A549 (cell line): ENCODE results near the gene IPMK. TPM values are rescaled to one million over a fixed set of nuclear protein-coding genes. Genes with fewer than 3 reads are reported as not detected.

ENCODE experiments used
- ATAC-seq, 2 experiments: fragments of 200-7000 bp in 1 of 2; fragments of >200 bp in 1 of 2; cut with Nextera tagmentation in 1 of 2; cut with Tn5 transposase in 1 of 2; 3 replicates each; pipeline versions ENCODE4 v1.8.0 to v1.9.1; 2018 to 2020; ENCODE audit warnings: mild to moderate bottlenecking in 1 of 2, moderate library complexity in 1 of 2
- CTCF ChIA-PET: fragments of 300-600 bp; sonication (Branson Sonifier 250); formaldehyde crosslinking; extraction: SDS; loops from one replicate; lab custom pipeline; 2021; ENCODE audit warnings: antibody characterized with exemption, inconsistent platforms; lab: Yijun Ruan, JAX
- POLR2A ChIA-PET: fragments of 350-600 bp; formaldehyde crosslinking; extraction: SDS; loops from one replicate; lab custom pipeline; 2021; ENCODE audit warnings: antibody characterized with exemption, inconsistent platforms; lab: Yijun Ruan, JAX
- DNase-seq, 2 experiments: peaks; one replicate each; pipeline versions ENCODE4 v3.0.0 to v3.0.0-alpha.2; 2011 to 2016; ENCODE audit warnings: low read depth in 1 of 2, low spot score in 1 of 2
- FAIRE-seq: peaks from 2 replicates; lab custom pipeline; 2011; peaks lifted over from hg19 to GRCh38; lab: Jason Lieb, UNC
- H3K27ac ChIP-seq, 2 experiments: fragments of >200 bp; sonication (Bioruptor Twin); formaldehyde crosslinking; 3 replicates each; pipeline ENCODE4 v1.5.1; 2016 to 2017
- H3K4me1 ChIP-seq: fragments of >200 bp; sonication (Bioruptor Twin); formaldehyde crosslinking; 3 replicates; pipeline ENCODE4 v1.6.1; 2016
- H3K4me2 ChIP-seq: fragments of >200 bp; sonication (Bioruptor Twin); formaldehyde crosslinking; 3 replicates; pipeline ENCODE4 v1.6.1; 2016
- H3K4me3 ChIP-seq: fragments of >200 bp; sonication (Bioruptor Twin); formaldehyde crosslinking; 3 replicates; pipeline ENCODE4 v1.5.1; 2016
- H3K9me3 ChIP-seq: fragments of >200 bp; sonication (Bioruptor Twin); formaldehyde crosslinking; 3 replicates; pipeline ENCODE4 v1.6.1; 2016
- CBX8 ChIP-seq: fragments of 200-600 bp; sonication (generic); IDR thresholded peaks from 2 replicates; pipeline ENCODE4 v1.6.1; 2016
- CEBPB ChIP-seq, 2 experiments: fragments of >200 bp in 1 of 2; sonication (Bioruptor Twin) in 1 of 2; formaldehyde crosslinking in 1 of 2; IDR thresholded peaks; 2 replicates each; pipeline ENCODE4 v1.6.1; 2012 to 2016
- CHD2 ChIP-seq: fragments of 150-350 bp; IDR thresholded peaks from 2 replicates; pipeline ENCODE4 v1.6.1; 2014; ENCODE audit warnings: low read length; ENCODE audit not compliant: partially characterized antibody
- CHD4 ChIP-seq: fragments of 200-600 bp; sonication (generic); IDR thresholded peaks from 2 replicates; pipeline ENCODE4 v1.6.1; 2016; ENCODE audit warnings: antibody characterized with exemption, mild to moderate bottlenecking, borderline replicate concordance
- EHF ChIP-seq: fragments of 250-450 bp; sonication (Bioruptor Pico); IDR thresholded peaks from 2 replicates; pipeline ENCODE4 v1.5.0; 2020; ENCODE audit warnings: mild to moderate bottlenecking
- ELK1 ChIP-seq: fragments of 150-350 bp; IDR thresholded peaks from 2 replicates; pipeline ENCODE4 v1.6.1; 2014; ENCODE audit warnings: low read depth, mild to moderate bottlenecking, low read length
- EP300 ChIP-seq, 2 experiments: fragments of >200 bp; sonication (Bioruptor Twin); formaldehyde crosslinking; IDR thresholded peaks; 2 replicates in 1 of 2; 3 replicates in 1 of 2; pipeline ENCODE4 v1.6.1; 2016 to 2017
- ESRRA ChIP-seq: fragments of 150-350 bp; IDR thresholded peaks from 2 replicates; pipeline ENCODE4 v1.6.1; 2014; ENCODE audit warnings: mild to moderate bottlenecking, low read length, borderline replicate concordance
- FOSB ChIP-seq: fragments of 250-450 bp; sonication (Bioruptor Pico); IDR thresholded peaks from 2 replicates; pipeline ENCODE4 v1.5.0; 2020; ENCODE audit warnings: mild to moderate bottlenecking, moderate library complexity
- HDAC2 ChIP-seq: fragments of 200-600 bp; sonication (generic); IDR thresholded peaks from 2 replicates; pipeline ENCODE4 v1.6.1; 2016
- HMGXB4 ChIP-seq: fragments of 250-450 bp; sonication (Bioruptor Pico); IDR thresholded peaks from 2 replicates; pipeline ENCODE4 v1.5.0; 2021; ENCODE audit warnings: mild to moderate bottlenecking, moderate library complexity, borderline replicate concordance
- MAFK ChIP-seq: fragments of 450-650 bp; IDR thresholded peaks from 2 replicates; pipeline ENCODE4 v1.6.1; 2014; ENCODE audit not compliant: partially characterized antibody
- MAZ ChIP-seq: fragments of 150-350 bp; IDR thresholded peaks from 2 replicates; pipeline ENCODE4 v1.6.1; 2014; ENCODE audit warnings: antibody characterized with exemption, low read depth, low read length, borderline replicate concordance
- MYC ChIP-seq: IDR thresholded peaks from 2 replicates; pipeline ENCODE4 v1.6.1; 2012; ENCODE audit warnings: mild to moderate bottlenecking, inconsistent platforms, low read length, improper control_type of control experiment, borderline replicate concordance
- NR3C1 ChIP-seq: fragments of >200 bp; sonication (Bioruptor Twin); formaldehyde crosslinking; IDR thresholded peaks from 3 replicates; pipeline ENCODE4 v1.6.1; 2017
- POLR2AphosphoS2 ChIP-seq: conservative IDR thresholded peaks from 2 replicates; pipeline ENCODE4 v1.6.1; 2012; ENCODE audit warnings: low read length, improper control_type of control experiment, inconsistent platforms
- RARB ChIP-seq: fragments of 250-450 bp; sonication (Bioruptor Pico); IDR thresholded peaks from 2 replicates; pipeline ENCODE4 v1.8.0; 2021; ENCODE audit warnings: mild to moderate bottlenecking, moderate library complexity
- SREBF2 ChIP-seq: fragments of 450-650 bp; IDR thresholded peaks from 2 replicates; pipeline ENCODE4 v1.6.1; 2014; ENCODE audit warnings: mild to moderate bottlenecking, moderate library complexity
- TP53 ChIP-seq: fragments of 250-450 bp; sonication (Bioruptor Pico); IDR thresholded peaks from 2 replicates; pipeline ENCODE4 v1.5.0; 2021; ENCODE audit warnings: mild to moderate bottlenecking, moderate library complexity
- USF2 ChIP-seq: fragments of 450-650 bp; IDR thresholded peaks from 2 replicates; pipeline ENCODE4 v1.6.1; 2014; ENCODE audit warnings: antibody characterized with exemption
- ZFP36 ChIP-seq: fragments of 450-650 bp; IDR thresholded peaks from 2 replicates; pipeline ENCODE4 v1.6.1; 2014; ENCODE audit warnings: borderline replicate concordance; ENCODE audit not compliant: partially characterized antibody
- ZSCAN20 ChIP-seq: fragments of 250-450 bp; sonication (Bioruptor Pico); IDR thresholded peaks from 2 replicates; pipeline ENCODE4 v1.8.0; 2022; ENCODE audit warnings: mild to moderate bottlenecking, moderate library complexity
- WGBS: methylation state at CpG from one replicate; pipeline ENCODE4 v1.1.6; 2017; ENCODE audit errors: missing lambda C conversion rate; 5-methylcytosine and 5-hydroxymethylcytosine counted together
- polyA plus RNA-seq, 4 experiments: library from polyadenylated mRNA; depleted of rRNA in 3 of 4; stranded (reverse); fragments of >200 nt; fragmentation: RNase III in 1 of 4; extraction: RNeasy Plus Mini Kit Qiagen cat#74134 plus additional on column Dnase treatment in 1 of 4; gene quantifications; 2 replicates in 3 of 4; 3 replicates in 1 of 4; pipeline ENCODE4 v1.2.3, GENCODE V29; 2011 to 2017
- TF ChIP-seq, protein P1 (sequence below): IDR thresholded peaks from 2 replicates; pipeline ENCODE4 v1.6.1; 2012
- TF ChIP-seq, protein P2 (sequence below): fragments of >200 bp; sonication (Bioruptor Twin); formaldehyde crosslinking; IDR thresholded peaks from 3 replicates; pipeline ENCODE4 v1.5.1; 2016
- TF ChIP-seq, protein P3 (sequence below): fragments of >200 bp; sonication (Bioruptor Twin); formaldehyde crosslinking; IDR thresholded peaks from 3 replicates; pipeline ENCODE4 v1.6.1; 2016

IPMK gene
- polyA plus RNA-seq, 2 of the 4 experiments (the other 2 are of a cell fraction), result 2.9 to 5.6 TPM

GRCh38 chr10:58307676-58308075, 40.0 kb upstream of the IPMK start:
- TF ChIP-seq CHD4 (no peak), POLR2AphosphoS2 (no peak), USF2 (no peak), SREBF2 (no peak), CEBPB (IDR thresholded peaks at IDR 0.05) (no peak), HDAC2 (no peak), HMGXB4 (CRISPR knock-in tag) (no peak), MAZ (no peak)
- TF ChIP-seq, all 56 proteins: peak for 0
- POLR2A ChIA-PET, result no interaction called here
- no peak overlapping the region for H3K4me2 ChIP-seq
- ATAC-seq, result no peak
- no peaks in the 10 kb centered on the region for H3K9me3 ChIP-seq
- no peak for FAIRE-seq
- CTCF ChIA-PET, result interaction anchor here (1.8 to 2.7 kb wide), 4 partner anchors 8 to 130 kb away, joined by 4 to 14 read pairs (median 10); no protein-coding TSS in a partner anchor
- H3K4me1 ChIP-seq, result no peaks in the 10 kb centered on the region
- 59% methylated on average over 3 of the region's 3 CpGs for WGBS
- DNase-seq, result no peak
- H3K4me3 ChIP-seq, result no peak overlapping the region
- H3K27ac ChIP-seq, result no peak overlapping the region

DNA sequence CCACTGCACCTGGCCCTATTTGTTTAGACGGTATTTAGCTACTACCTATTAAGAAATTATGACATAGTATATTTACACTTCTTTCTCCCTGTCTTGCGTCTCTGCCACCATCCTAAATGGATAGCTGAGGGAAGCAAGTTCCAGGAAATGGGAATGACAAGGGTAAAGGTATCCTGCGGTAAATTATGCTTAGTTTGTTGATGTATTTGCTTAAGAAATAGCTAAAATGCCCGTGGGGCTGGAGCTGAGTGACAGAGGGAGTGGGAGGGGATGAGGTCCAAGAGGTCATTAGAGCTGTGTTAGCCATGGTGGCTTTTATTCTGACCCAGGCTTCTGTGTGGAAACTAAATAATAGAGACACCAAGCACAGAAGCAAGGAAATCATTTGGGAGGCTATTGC, 38.1 kb upstream of the IPMK start:
- whole genome bisulfite sequencing, result 20% methylated on average over 4 of the region's 4 CpGs
- TF ChIP-seq FOSB (CRISPR knock-in tag), result no peak
- no peak for TF ChIP-seq ELK1
- no peak for TF ChIP-seq POLR2AphosphoS2
- no peak for TF ChIP-seq MYC
- no peak for TF ChIP-seq RARB
- TF ChIP-seq, protein P1, sequence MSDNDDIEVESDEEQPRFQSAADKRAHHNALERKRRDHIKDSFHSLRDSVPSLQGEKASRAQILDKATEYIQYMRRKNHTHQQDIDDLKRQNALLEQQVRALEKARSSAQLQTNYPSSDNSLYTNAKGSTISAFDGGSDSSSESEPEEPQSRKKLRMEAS, result no peak
- no peak for TF ChIP-seq ESRRA
- TF ChIP-seq TP53, result no peak
- DNase-seq (no peak), ATAC-seq (no peak), FAIRE-seq (no peak)
- Histone ChIP-seq H3K4me1 (no peaks in the 10 kb centered on the region), H3K9me3 (no peaks in the 10 kb centered on the region), H3K27ac (no peak overlapping the region), H3K4me2 (no peak overlapping the region), H3K4me3 (no peak overlapping the region)
- CTCF ChIA-PET, result interaction anchor here (1.2 to 2.7 kb wide), 3 partner anchors 16 to 518 kb away, joined by 3 to 9 read pairs (median 3); no protein-coding TSS in a partner anchor
- POLR2A ChIA-PET, result no interaction called here

GRCh38 chr10:58304099-58304633, 36.5 kb upstream of the IPMK start:
- no peak for ATAC-seq
- TF ChIP-seq CBX8 (no peak), EP300 (IDR thresholded peaks at IDR 0.05) (no peak), CHD2 (no peak), ZSCAN20 (CRISPR knock-in tag) (no peak), EHF (CRISPR knock-in tag) (no peak), ZFP36 (no peak), NR3C1 (no peak), CHD4 (no peak), MAFK (no peak), USF2 (no peak)
- TF ChIP-seq, protein P2, sequence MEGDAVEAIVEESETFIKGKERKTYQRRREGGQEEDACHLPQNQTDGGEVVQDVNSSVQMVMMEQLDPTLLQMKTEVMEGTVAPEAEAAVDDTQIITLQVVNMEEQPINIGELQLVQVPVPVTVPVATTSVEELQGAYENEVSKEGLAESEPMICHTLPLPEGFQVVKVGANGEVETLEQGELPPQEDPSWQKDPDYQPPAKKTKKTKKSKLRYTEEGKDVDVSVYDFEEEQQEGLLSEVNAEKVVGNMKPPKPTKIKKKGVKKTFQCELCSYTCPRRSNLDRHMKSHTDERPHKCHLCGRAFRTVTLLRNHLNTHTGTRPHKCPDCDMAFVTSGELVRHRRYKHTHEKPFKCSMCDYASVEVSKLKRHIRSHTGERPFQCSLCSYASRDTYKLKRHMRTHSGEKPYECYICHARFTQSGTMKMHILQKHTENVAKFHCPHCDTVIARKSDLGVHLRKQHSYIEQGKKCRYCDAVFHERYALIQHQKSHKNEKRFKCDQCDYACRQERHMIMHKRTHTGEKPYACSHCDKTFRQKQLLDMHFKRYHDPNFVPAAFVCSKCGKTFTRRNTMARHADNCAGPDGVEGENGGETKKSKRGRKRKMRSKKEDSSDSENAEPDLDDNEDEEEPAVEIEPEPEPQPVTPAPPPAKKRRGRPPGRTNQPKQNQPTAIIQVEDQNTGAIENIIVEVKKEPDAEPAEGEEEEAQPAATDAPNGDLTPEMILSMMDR, result no peak
- TF ChIP-seq, protein P3, sequence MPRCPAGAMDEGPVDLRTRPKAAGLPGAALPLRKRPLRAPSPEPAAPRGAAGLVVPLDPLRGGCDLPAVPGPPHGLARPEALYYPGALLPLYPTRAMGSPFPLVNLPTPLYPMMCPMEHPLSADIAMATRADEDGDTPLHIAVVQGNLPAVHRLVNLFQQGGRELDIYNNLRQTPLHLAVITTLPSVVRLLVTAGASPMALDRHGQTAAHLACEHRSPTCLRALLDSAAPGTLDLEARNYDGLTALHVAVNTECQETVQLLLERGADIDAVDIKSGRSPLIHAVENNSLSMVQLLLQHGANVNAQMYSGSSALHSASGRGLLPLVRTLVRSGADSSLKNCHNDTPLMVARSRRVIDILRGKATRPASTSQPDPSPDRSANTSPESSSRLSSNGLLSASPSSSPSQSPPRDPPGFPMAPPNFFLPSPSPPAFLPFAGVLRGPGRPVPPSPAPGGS, result no peak
- Histone ChIP-seq H3K4me1 (no peaks in the 10 kb centered on the region), H3K4me2 (no peak overlapping the region), H3K4me3 (no peak overlapping the region), H3K27ac (no peak overlapping the region), H3K9me3 (no peaks in the 10 kb centered on the region)
- no peak for DNase-seq
- CTCF ChIA-PET, result interaction anchor here (1.4 to 6.2 kb wide), 3 partner anchors 12 to 127 kb away, joined by 3 to 71 read pairs (median 6); partner anchors contain the start of gene TFAM
- POLR2A ChIA-PET, result no interaction called here
- WGBS, result 75% methylated on average over 3 of the region's 3 CpGs
- FAIRE-seq, result no peak
